OCI-LY7 (cell line): ENCODE results near the gene PIK3AP1. TPM values are rescaled to one million over a fixed set of nuclear protein-coding genes. Genes with fewer than 3 reads are reported as not detected.

Experiments used
- BruUV-seq: library from RNA; stranded (reverse); fragments of 400-500 nt; replicated peaks from 2 replicates; lab custom pipeline; 2021; lab: Mats Ljungman, UMichigan
- CTCF ChIA-PET: fragments of 300-600 bp; sonication (Branson Sonifier 250); formaldehyde crosslinking; loops from one replicate; lab custom pipeline; 2022; ENCODE audit warnings: antibody characterized with exemption; ENCODE audit not compliant: unreplicated experiment; lab: Charles Lee
- POLR2A ChIA-PET: fragments of 300-600 bp; sonication (Branson Sonifier 250); formaldehyde crosslinking; loops from one replicate; lab custom pipeline; 2022; ENCODE audit warnings: antibody characterized with exemption; lab: Charles Lee
- DNase-seq: peaks from one replicate; pipeline ENCODE4 v3.0.0-alpha.2; 2015; ENCODE audit warnings: low spot score
- H2AFZ ChIP-seq: fragments of 200-600 bp; sonication (generic), shearing (Covaris generic); 2 replicates; pipeline ENCODE4 v1.6.1; 2014; ENCODE audit warnings: mild to moderate bottlenecking, antibody characterized with exemption, low read length, moderate library complexity
- H3K27ac ChIP-seq: fragments of 200-600 bp; sonication (generic); 2 replicates; pipeline ENCODE4 v1.5.1; 2014; ENCODE audit warnings: mixed run types, low read depth, mild to moderate bottlenecking, moderate library complexity, low read length, inconsistent platforms; ENCODE audit not compliant: poor library complexity, severe bottlenecking
- H3K36me3 ChIP-seq: fragments of 200-600 bp; sonication (generic); 2 replicates; pipeline ENCODE4 v1.6.1; 2014; ENCODE audit warnings: mild to moderate bottlenecking, antibody characterized with exemption, low read length, moderate library complexity, mixed read lengths; ENCODE audit not compliant: insufficient read depth
- H3K4me1 ChIP-seq: fragments of 200-600 bp; sonication (generic); 2 replicates; pipeline ENCODE4 v1.5.1; 2014; ENCODE audit warnings: mild to moderate bottlenecking, low read length; ENCODE audit not compliant: insufficient read depth, poor library complexity, severe bottlenecking
- H3K4me2 ChIP-seq: fragments of 200-600 bp; sonication (generic); 2 replicates; pipeline ENCODE4 v1.6.1; 2014; ENCODE audit warnings: mild to moderate bottlenecking, low read length
- H3K4me3 ChIP-seq: fragments of 200-600 bp; sonication (generic); 2 replicates; pipeline ENCODE4 v1.5.1; 2014; ENCODE audit warnings: mild to moderate bottlenecking, low read depth, low read length; ENCODE audit not compliant: poor library complexity, severe bottlenecking
- H3K79me2 ChIP-seq: fragments of 200-600 bp; sonication (generic); 2 replicates; pipeline ENCODE4 v1.6.1; 2016; ENCODE audit warnings: low read depth, mild to moderate bottlenecking, low read length, moderate library complexity, mixed read lengths; ENCODE audit not compliant: insufficient read depth
- H3K9me2 ChIP-seq: fragments of 200-600 bp; sonication (generic); 2 replicates; pipeline ENCODE4 v1.6.1; 2016; ENCODE audit warnings: mild to moderate bottlenecking, low read length, mixed read lengths; ENCODE audit not compliant: insufficient read depth
- H3K9me3 ChIP-seq: fragments of 200-600 bp; sonication (generic); 2 replicates; pipeline ENCODE4 v1.6.1; 2014; ENCODE audit warnings: mild to moderate bottlenecking, mixed run types, low read length, mixed read lengths
- H4K20me1 ChIP-seq: fragments of 200-600 bp; sonication (generic); 2 replicates; pipeline ENCODE4 v1.6.1; 2014; ENCODE audit warnings: mild to moderate bottlenecking, antibody characterized with exemption, low read length, moderate library complexity, mixed read lengths; ENCODE audit not compliant: insufficient read depth
- CTCF ChIP-seq: fragments of 200-600 bp; sonication (generic); conservative IDR thresholded peaks from 2 replicates; pipeline ENCODE4 v1.5.1; 2014; ENCODE audit warnings: mild to moderate bottlenecking, antibody characterized with exemption, low read length, moderate library complexity, mixed read lengths
- EZH2phosphoT487 ChIP-seq: fragments of 200-600 bp; sonication (generic); IDR thresholded peaks from 2 replicates; pipeline ENCODE4 v1.6.1; 2018; ENCODE audit warnings: low read depth, borderline replicate concordance, mild to moderate bottlenecking, mixed run types, antibody characterized with exemption, low read length, moderate library complexity, mixed read lengths
- intact Hi-C: fragments of 100-400 bp; cut with micrococcal nuclease; formaldehyde crosslinking; loops from one replicate; pipeline ENCODE4 v1.10.0; 2022; ENCODE audit not compliant: unreplicated experiment
- total RNA-seq, 2 experiments: library from RNA; depleted of rRNA in 1 of 2; stranded (reverse); fragments of >200 nt in 1 of 2; shearing (Covaris generic) in 1 of 2; gene quantifications; 2 replicates each; pipeline ENCODE4 v1.2.3, GENCODE V29; 2014 to 2022

PIK3AP1 gene
- total RNA-seq, 2 experiments from 2014 or later = 132 to 140 TPM

DNA sequence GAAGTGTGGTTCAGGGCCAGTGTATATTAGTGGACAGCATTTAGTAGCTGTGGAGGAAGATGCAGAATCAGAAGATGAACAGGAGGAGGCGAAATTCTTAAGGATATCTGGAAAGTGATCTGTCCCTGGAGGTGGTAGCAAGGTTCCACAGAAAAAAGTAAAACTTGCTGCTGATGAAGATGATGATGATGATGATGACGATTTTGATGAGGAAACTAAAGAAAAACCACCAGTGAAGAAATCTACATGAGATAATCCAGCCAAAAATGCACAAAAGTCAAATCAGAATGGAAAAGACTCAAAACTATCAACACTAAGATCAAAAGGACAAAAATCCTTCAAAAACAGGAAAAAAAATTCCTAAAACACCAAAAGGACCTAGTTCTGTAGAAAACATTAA lies 159.8 kb downstream of the PIK3AP1 start:
- POLR2A ChIA-PET = no interaction called here
- no peak overlapping the region for H3K4me3 ChIP-seq
- no peaks in the 10 kb centered on the region for H3K9me3 ChIP-seq
- intact Hi-C loops = no loop called here
- DNase-seq = no peak
- H4K20me1 ChIP-seq = no peaks in the 10 kb centered on the region
- no peaks in the 10 kb centered on the region for H3K4me1 ChIP-seq
- peaks cover 91% of the 10 kb centered on the region for H3K36me3 ChIP-seq
- TF ChIP-seq EZH2phosphoT487 = no peak
- H3K27ac ChIP-seq = no peak overlapping the region
- H2AFZ ChIP-seq = no peak overlapping the region
- no peaks in the 10 kb centered on the region for H3K9me2 ChIP-seq
- CTCF ChIA-PET = no interaction called here
- no TSS peak for BruUV-seq
- peaks cover 13% of the 10 kb centered on the region; the same call in 1 of the 2 replicates for H3K79me2 ChIP-seq
- no peak overlapping the region for H3K4me2 ChIP-seq

DNA sequence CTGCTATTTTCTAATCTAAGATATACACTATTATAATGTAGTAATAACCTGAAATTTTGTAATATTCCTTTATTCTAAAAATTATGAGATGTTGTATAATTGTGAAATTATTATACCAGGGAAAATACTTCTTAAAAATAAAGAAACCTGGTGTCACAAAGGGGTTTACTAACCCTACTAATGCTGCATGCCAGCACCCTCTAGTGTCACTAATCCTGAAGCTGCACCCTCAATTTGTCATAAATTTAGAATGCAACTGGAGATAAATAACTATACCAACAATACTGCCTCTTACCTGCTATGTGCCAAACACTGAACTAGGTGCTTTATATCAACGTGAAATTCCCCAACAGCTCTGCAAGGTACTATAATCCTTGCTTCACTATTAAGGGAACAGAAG lies 164.3 kb downstream of the PIK3AP1 start:
- Histone ChIP-seq H3K9me2 (no peaks in the 10 kb centered on the region), H3K79me2 (no peaks in the 10 kb centered on the region), H3K9me3 (no peaks in the 10 kb centered on the region), H3K4me1 (no peaks in the 10 kb centered on the region), H4K20me1 (no peaks in the 10 kb centered on the region), H2AFZ (no peak overlapping the region), H3K4me3 (no peak overlapping the region), H3K36me3 (peaks cover 93% of the 10 kb centered on the region), H3K27ac (no peak overlapping the region), H3K4me2 (no peak overlapping the region)
- ChIA-PET POLR2A (interaction anchor here (0.5 kb wide), 1 partner anchor 729 kb away, joined by 4 read pairs; no protein-coding TSS in a partner anchor), CTCF (no interaction called here)
- BruUV-seq = no TSS peak
- TF ChIP-seq EZH2phosphoT487 (no peak), CTCF (peak; percentile 77)
- peak; percentile 29 for DNase-seq
- intact Hi-C loops = no loop called here

DNA sequence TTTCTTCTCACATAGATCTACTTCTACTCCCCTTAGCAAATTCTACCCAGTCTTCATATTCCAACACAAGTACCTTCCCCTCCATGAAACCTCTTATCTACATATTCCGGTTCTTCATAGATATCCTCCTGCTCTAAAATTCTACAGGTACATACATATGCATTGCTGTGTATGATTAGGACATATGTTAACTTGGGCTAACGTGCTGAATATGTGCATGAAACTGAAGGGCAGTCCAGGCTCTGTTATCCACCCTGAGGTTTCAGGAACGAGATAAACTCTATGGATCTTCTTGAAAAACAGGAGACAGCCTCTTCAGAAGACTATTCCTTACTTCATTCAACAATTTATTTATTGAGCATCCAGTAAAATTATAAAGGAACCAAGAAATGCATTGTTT lies 165.0 kb downstream of the PIK3AP1 start:
- intact Hi-C loops = no loop called here
- BruUV-seq = no TSS peak

More for the DNA sequence above, 165.0 kb downstream of the PIK3AP1 start:
- Histone ChIP-seq H3K36me3 (peaks cover 93% of the 10 kb centered on the region), H3K4me1 (no peaks in the 10 kb centered on the region), H3K9me3 (no peaks in the 10 kb centered on the region), H3K4me3 (no peak overlapping the region), H4K20me1 (no peaks in the 10 kb centered on the region), H2AFZ (no peak overlapping the region), H3K4me2 (no peak overlapping the region), H3K9me2 (no peaks in the 10 kb centered on the region), H3K27ac (no peak overlapping the region), H3K79me2 (no peaks in the 10 kb centered on the region)
- ChIA-PET CTCF (no interaction called here), POLR2A (no interaction called here)
- DNase-seq = no peak
- TF ChIP-seq CTCF = no peak
- no peak for TF ChIP-seq EZH2phosphoT487
